GM21529 (cell line): ENCODE results near the gene CLCN1.
"Not testable (repeated sequence)": the region's sequence is repeated elsewhere in the genome, so short reads cannot be mapped to it uniquely, and the experiment has no call there.

Experiments
- ATAC-seq: cut with Tn5 transposase; IDR thresholded peaks from one replicate; pipeline ENCODE4 v1.9.1; 2021; ENCODE audit not compliant: unreplicated experiment

The CLCN1 gene

GRCh38 chr7:143383642-143383957 is 67.7 kb downstream of the CLCN1 start:
- no peak for ATAC-seq

- no peak for ATAC-seq
Observed at GRCh38 chr7:143384148-143384547, 68.2 kb downstream of the CLCN1 start.

- no peak for ATAC-seq
Observed at GRCh38 chr7:143384661-143385631, 69.0 kb downstream of the CLCN1 start.

GRCh38 chr7:143385891-143386781 is 70.2 kb downstream of the CLCN1 start:
- ATAC-seq, result no peak

GRCh38 chr7:143387156-143387975 is 71.5 kb downstream of the CLCN1 start:
- no peak for ATAC-seq

GRCh38 chr7:143388051-143388450 is 72.1 kb downstream of the CLCN1 start:
- ATAC-seq, result no peak

GRCh38 chr7:143388491-143389101 is 72.7 kb downstream of the CLCN1 start:
- no peak for ATAC-seq

- no peak for ATAC-seq
Observed at GRCh38 chr7:143389316-143390103, 73.6 kb downstream of the CLCN1 start.

- no peak for ATAC-seq
Observed at GRCh38 chr7:143390104-143390772, 74.3 kb downstream of the CLCN1 start.

- no peak for ATAC-seq
Observed at GRCh38 chr7:143390773-143391317, 74.9 kb downstream of the CLCN1 start.

GRCh38 chr7:143391462-143392404 is 75.8 kb downstream of the CLCN1 start:
- no peak for ATAC-seq

GRCh38 chr7:143392427-143392826 is 76.5 kb downstream of the CLCN1 start:
- ATAC-seq, result not testable (repeated sequence)

GRCh38 chr7:143392875-143393266 is 77.0 kb downstream of the CLCN1 start:
- no peak for ATAC-seq

- ATAC-seq, result no peak
Observed at GRCh38 chr7:143393267-143394041, 77.5 kb downstream of the CLCN1 start.

- ATAC-seq, result no peak
Observed at GRCh38 chr7:143394068-143394467, 78.2 kb downstream of the CLCN1 start.

GRCh38 chr7:143394777-143395176 is 78.9 kb downstream of the CLCN1 start:
- ATAC-seq, result no peak
